GM21423 (cell line): ENCODE measurements around the gene LOC101059915.
"Not testable (repeated sequence)": the region's sequence is repeated elsewhere in the genome, so short reads cannot be mapped to it uniquely, and the experiment has no call there.

Experiments
- ATAC-seq: cut with Tn5 transposase; IDR thresholded peaks from one replicate; pipeline ENCODE4 v1.9.1; 2021; ENCODE audit warnings: mild to moderate bottlenecking, moderate library complexity; ENCODE audit not compliant: unreplicated experiment

Gene LOC101059915

DNA sequence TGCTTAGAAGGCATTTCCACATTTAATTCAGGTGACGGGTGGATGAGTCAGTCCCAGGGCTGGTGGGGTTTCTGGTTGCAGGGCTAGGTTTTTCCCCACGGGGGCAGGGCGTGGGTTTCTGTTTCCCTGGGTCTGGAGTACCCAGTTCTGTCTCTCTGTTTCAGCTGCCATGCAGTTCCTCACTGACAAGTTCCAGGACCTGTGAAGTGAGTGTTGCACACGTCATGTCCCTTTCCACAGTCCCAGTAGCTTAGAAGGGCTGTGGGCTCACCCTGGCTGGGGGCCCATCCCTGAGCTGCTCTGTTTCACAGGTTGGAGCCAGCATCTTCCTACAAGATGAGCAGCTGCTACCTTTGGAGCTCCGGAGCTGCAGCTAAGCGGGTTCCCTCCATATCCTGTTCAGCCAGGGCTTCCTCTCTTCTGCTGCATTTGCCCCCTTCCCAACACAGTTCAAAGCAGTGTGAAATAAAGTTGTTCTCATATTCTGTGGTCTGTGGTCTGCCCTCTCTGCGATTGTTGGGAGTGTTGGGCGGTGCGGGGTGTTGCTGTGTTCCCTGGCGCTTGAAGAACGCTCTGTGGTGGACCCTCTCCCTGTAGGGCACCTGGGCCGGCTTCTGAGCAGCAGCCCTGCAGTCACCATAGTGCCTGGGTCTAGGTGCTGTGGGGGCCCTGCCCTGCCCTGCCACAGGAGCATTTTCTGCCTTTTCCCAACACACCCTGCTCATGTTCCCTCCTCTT is 3.9 kb downstream of the LOC101059915 start:
- ATAC-seq, result no peak

DNA sequence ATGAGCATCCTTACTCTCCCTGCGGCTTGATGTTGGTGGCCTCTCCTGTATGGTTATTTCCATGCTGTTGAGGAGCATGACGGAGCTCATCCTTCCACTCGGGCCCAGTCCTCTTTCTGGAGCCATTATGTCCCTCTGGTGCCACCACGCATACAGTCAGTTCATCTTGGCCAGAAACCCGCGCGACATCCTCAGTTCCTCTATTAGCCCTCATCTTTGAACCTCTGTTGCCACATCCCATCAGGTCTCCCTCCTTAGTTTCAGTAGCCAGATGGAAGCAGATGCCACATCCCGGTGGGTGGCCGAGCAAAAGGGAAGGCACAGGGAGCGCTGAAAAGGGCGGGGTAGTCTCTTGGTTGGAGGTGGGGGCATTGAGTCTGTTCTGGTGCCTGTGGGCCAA is 4.6 kb downstream of the LOC101059915 start:
- no peak for ATAC-seq

DNA sequence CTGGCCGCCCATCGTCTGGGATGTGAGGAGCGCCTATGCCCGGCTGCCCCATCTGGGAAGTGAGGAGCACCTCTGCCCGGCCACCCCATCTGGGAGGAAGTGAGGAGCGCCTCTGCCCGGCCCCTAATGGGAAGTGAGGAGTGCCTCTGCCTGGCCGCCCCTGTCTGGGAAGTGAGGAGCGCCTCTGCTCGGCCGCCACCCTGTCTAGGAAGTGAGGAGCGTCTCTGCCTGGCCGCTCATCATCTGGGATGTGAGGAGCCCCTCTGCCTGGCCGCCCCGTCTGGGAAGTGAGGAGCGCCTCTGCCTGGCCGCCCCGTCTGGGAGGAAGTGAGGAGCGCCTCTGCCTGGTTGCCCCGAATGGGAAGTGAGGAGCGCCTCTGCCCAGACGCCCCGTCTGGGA is 8.3 kb downstream of the LOC101059915 start:
- ATAC-seq, result not testable (repeated sequence)

DNA sequence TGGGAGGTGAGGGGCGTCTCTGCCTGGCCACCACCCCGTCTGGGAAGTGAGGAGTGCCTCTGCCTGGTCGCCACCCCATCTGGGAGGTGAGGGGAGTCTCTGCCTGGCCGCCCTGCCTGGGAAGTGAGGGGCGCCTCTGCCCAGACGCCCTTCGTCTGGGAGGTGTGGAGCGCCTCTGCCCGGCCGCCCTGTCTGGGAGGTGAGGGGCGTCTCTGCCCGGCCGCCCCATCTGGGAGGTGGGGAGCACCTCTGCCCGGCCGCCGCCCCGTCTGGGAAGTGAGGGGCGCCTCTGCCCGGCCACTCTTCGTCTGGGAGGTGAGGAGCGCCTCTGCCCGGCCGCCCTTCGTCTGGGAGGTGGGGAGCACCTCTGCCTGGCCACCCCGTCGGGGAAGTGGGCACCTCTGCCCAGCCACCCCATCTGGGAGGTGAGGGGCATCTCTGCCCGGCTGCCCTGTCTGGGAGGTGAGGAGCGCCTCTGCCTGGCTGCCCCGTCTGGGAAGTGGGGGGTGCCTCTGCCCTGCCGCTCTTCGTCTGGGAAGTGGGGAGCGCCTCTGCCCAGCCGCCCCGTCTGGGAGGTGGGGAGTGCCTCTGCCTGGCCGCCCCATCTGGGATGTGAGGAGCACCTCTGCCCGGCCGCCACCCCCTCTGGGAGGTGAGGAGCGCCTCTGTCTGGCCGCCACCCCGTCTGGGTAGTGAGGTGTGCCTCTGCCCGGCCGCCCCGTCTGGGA is 8.9 kb downstream of the LOC101059915 start:
- ATAC-seq, result not testable (repeated sequence)

DNA sequence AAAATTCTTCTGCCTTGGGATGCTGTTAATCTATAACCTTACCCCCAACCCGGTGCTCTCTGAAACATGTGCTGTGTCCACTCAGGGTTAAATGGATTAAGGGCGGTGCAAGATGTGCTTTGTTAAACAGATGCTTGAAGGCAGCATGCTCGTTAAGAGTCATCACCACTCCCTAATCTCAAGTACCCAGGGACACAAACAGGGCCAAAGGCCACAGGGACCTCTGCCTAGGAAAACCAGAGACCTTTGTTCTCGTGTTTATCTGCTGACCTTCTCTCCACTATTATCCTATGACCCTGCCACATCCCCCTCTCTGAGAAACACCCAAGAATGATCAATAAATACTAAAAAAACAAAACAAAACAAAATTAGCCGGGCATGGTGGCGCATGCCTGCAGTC is 9.8 kb downstream of the LOC101059915 start:
- not testable (repeated sequence) for ATAC-seq

DNA sequence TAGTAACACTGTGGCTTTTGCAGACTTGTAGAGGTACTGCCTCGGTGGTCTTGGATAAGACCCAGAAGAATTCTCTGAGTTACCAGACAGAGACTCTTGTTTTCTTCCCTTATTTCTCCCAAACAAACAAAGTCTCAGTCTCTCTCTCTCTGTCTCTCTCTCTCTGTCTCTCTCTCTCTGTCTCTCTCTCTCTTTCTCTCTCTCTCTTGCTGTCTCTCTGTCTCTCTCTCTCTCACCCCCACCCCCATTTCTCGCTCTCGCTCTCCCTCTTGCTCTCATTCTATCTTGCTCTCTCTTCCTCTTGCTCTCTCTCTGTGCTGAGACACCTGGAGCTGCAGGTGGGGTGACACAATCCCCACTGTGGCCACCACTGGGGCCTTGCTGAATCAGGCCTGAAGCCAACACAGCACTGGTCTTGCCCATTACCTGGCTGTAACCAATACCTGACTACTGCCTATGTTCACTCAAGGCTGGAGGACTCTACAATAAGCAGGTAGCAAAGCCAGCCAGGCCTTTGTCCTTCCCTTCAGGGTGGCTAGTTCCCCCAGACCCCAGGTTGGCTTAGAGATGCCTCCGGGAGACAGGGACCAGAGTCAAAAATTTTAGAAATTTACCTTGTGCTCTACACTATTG is 12.3 kb downstream of the LOC101059915 start:
- ATAC-seq, result no peak

DNA sequence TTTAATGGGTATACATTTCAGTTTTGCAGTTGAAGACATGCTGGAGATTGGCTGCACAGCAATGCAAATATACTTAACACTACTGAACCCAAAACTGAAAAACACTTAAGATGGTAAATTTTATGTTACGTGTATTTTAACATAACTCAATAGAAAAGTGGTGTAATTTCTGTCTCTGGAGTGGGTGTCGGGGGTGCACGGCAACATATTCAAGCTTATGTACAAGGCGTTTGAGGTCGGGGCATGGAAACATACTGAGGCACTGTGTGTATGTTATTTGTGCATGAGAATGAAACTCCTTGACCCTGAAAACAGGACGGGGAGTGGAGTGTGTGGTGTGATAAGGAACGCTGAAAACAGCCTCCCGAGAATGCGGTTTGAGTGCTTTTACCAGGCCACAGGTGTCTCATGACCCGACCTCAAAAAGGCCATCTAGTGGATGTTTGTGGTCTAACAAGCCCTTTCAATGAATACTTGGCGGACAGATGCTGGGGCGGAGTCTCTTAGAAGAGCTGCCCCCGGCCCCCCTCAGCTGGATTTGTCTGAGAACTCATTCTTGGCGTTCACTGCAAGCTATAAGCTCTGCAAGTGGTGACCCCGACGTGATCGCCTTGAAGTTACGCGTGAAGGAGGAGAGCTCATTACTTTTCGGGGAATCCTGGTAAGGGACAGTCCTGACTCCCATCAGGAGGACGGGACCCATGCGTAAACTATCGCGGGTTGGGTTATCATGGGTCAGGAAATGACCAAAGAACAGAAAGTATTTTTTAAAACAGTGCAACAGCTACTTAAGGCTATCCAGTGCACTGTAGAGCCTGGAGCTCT is 29.5 kb downstream of the LOC101059915 start:
- ATAC-seq, result peak; percentile 54

DNA sequence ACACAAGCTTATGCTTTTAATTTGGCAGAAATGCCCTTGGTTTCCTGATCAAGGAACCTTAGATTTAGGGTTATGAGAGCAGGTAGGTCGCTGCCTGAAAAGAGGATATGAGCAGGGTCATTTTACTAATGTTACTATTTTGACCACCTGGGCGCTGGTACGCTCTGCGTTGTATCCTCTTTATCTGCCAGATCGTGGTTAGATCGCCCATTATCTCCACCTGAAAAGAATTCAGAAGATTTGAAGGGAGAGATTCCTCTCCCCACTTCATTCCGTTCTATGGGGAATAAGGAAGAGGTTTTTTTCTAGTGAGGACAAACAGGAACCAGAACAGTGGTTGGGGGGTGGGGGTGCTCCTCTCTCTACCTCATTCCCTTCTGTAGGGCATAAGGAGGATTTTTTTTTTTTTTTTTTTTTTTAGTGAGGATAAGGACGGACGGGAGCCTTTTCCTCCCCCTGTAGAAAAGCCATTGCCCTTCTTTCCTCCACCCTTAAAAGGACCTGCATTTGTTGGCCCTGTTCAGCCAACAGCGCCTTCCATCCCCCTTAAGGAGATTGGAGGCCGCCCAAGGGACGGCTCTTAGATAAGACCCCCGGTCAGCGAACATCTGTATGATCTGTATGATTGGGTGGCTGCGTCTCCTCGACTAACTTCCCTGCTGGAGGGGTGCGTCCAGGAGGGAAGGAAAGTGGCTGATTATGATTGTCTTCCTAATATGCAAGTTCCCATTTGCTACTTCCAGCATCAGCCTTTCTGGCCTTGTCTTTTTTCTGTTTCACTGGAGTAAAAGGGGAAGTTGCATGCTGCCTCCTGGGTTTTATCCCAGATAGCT is 30.3 kb downstream of the LOC101059915 start:
- peak; percentile 59 for ATAC-seq

DNA sequence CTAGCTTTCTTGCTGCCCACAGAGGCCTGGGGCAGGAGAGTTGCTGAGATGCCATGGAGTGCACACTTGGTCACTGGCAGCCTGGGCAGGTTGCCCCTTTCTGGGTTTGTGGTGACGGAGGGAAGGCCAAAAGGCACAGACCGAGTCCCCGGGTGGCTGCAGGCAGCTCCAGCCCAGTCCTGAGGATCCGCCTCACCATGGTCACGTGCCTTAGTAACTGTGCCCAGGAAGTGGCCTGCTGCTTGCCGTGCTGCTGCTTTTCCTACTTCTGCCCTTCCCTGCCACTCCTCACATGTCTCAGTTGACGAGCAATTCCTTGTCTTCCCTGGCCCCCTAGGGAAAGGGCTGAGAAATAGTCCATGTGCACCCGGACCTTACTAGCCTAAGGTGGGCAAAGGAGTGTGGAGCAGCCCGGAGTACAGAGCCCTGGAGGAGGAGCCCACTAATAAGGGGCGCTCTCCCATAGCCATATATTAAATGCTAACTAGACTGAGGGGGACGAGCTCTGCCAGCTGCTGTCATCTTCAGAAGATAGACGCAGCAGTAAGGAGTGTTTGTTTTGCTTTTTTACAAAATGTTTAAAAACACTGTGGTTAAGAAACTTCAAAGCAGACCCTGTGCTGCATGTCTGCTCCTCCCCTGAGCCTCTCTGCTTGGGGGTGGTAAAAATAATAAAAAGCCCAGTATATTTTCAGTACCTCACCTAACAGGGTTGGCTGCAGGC is 31.1 kb downstream of the LOC101059915 start:
- ATAC-seq, result not testable (repeated sequence)

DNA sequence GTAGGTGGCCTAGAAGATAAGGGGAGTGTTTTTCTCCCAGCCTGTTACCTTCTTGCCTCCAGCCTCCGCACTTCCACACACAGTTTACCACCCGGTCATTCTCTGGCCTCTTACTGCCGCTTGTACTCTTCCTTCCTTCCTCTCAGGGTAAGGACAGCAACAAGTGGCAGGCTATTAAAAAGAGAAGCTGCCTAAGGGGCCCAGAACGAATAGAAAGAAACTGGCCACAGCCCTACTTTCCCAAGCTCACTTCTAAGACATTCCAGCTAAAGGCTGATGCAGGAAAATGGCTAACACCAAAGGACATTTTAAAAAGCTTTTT is 31.6 kb downstream of the LOC101059915 start:
- ATAC-seq, result not testable (repeated sequence)

DNA sequence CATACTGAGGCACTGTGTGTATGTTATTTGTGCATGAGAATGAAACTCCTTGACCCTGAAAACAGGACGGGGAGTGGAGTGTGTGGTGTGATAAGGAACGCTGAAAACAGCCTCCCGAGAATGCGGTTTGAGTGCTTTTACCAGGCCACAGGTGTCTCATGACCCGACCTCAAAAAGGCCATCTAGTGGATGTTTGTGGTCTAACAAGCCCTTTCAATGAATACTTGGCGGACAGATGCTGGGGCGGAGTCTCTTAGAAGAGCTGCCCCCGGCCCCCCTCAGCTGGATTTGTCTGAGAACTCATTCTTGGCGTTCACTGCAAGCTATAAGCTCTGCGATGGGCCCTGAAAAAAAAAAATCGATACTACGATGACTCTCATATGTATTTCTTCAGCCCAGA is 35.5 kb downstream of the LOC101059915 start:
- peak; percentile 55 for ATAC-seq

DNA sequence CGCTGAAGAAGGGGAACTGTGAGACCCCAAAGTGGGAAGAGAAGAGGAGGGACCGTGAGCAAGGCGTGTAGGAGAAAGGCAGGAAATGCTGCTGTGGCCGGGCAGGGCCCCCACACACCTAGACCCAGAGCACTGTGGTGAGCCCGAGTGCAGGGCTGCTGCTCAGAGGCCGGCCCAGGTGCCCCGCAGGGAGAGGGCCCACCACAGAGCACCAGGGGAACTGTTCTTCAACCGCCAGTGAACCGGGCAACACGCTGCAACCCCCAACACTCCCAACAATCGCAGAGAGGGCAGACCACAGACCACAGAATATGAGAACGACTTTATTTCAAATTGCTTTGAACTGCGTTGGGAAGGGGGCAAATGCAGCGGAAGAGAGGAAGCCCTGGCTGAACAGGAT is 46.7 kb downstream of the LOC101059915 start:
- not testable (repeated sequence) for ATAC-seq

DNA sequence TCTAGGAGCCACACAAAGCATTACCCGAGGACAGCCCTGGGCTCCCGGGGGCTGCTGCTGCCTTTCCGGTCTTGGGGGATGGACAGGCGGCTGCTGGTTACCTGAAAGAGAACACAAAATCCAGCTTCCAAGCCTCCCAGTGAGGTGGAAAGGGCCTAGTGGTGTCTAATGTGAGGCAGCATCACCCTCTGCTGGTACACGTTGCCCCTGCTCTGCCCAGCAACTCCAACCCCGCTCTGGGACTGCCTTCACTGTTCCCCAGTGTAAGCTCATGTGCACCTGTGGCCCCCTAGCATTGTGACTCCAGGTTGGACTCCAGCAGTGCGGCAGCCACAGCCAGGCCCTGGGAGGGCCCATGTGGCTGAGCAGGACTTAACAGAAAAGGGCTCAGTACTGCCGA is 48.2 kb downstream of the LOC101059915 start:
- ATAC-seq, result not testable (repeated sequence)

DNA sequence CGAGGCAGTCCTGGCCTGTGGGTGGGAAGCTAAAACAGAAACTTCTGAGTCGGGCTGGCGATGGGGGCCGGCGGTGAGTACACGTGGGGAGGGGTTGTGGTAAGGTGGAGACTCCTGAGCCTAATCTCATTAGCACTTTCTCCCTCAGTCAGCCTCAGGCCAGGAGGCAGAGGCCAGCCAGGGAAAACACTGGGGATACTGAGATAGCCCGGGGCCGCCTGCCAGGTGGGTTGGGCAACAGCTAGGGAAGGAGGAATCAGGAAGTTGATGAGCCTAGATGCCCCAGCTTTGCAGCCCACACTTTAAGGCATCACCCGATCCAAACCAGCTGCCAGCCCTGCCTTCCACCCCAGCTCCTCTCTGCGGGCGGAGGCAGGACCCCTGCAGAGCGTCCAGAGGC is 49.0 kb downstream of the LOC101059915 start:
- not testable (repeated sequence) for ATAC-seq

DNA sequence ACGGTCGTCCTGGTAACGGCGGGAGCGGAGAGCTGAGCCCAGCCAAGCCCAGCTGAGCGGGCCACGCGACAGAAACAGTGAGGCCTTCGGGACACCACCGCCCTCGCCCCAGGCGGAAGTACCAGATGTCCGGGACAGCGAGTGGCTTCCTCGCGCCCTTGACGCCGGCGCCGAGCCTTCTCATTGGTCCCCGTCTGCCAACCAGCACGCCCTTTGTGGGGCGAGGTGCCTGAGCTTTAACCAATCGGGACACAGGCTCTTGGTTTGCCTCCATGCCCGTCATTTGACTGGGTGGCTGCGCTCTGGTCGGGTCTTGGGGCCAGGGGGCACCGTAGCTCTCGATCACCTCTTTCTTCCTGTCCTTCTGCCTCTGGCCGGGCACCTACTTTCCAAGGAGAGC is 50.8 kb downstream of the LOC101059915 start, which contains the start of gene CXorf49:
CXorf49 (minus strand) TSS at position 101 of the 400 bp plus-strand sequence. CDS start 134 bp downstream, outside the sequence.
- not testable (repeated sequence) for ATAC-seq

DNA sequence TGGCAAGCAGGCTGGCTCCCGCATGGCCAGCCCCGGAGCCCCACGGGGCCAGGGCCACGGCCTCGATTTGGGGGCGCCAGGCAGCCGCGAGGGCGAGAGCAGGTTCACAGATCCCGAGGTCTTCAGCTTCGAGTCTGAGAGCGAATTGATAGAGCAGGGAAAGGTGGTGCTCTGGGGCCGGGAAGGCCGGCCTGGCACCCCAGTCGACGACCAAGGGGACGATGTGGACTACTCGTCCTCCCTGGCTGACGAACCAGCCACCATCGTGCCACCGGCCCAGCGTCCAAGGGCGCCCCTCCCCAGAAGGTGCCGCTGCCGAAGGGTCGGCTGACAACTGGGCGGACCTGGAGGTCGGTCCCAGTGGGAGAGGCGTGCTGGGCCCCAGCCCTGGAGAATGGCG is 51.8 kb downstream of the LOC101059915 start:
- ATAC-seq, result not testable (repeated sequence)

DNA sequence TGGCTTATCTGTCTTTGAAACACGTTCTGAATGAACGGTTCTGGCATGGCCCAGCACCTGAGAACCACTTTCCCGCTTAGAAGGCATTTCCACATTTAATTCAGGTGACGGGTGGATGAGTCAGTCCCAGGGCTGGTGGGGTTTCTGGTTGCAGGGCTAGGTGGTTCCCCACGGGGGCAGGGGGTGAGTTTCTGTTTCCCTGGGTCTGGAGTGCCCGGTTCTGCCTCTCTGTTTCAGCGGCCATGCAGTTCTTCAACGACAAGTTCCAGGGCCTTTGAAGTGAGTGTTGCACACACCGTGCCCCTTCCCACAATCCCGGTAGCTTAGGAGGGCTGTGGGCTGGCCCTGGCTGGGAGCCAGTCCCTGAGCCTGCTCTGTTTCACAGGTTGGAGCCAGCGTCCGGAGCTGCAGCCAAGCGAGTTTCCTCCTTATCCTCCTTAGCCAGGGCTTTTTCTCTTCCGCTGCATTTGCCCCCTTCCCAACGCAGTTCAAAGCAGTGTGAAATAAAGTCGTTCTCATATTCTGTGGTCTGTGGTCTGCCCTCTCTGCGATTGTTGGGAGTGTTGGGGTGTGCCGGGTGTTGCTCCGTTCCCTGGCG is 53.0 kb downstream of the LOC101059915 start:
- not testable (repeated sequence) for ATAC-seq
